Heart left ventricle (tissue), 13 donors: ENCODE measurements around the gene KRTAP10-10.
"Not testable (repeated sequence)": the region's sequence is repeated elsewhere in the genome, so short reads cannot be mapped to it uniquely, and the experiment has no call there.

ENCODE experiments used
- CTCF ChIP-seq, 12 donors: fragments of 200-600 bp; sonication (generic) in 4 of 12; IDR thresholded peaks; one replicate each; pipeline versions ENCODE4 v1.5.0 to v1.8.0; 2018 to 2022; ENCODE audit warnings: antibody characterized with exemption in 12 of 12, mild to moderate bottlenecking in 5 of 12
- POLR2A ChIP-seq, 2 donors: fragments of 450-650 bp; IDR thresholded peaks; one replicate each; pipeline ENCODE4 v1.6.1; 2017; ENCODE audit warnings: antibody characterized with exemption in 2 of 2, mild to moderate bottlenecking in 2 of 2, moderate library complexity in 2 of 2
- donor health status: ischemic (EF 13 %, LVEDD 7.1; RV severe dilation, severe dysfunction).
- donor health status: DM: no; HTN: yes; CAD: no.
- donor health status: DM: no; HTN: no; CAD: no.
- donor health status: ischemic (EF 25% LVEDD 6.9; RV normal size, moderate dysfunction).
- donor health status: ischemic (EF 25% LVEDD 5.7; RV mildly dilated, moderate dysfunction).
- donor health status: ischemic (EF 35%, LVEDD 5.7; RV mildly dilated, moderate dysfunction).
- donor health status: nonischemic (EF 11% LVEDD 7.7; RV severe dilation, severe dysfunction).
- donor health status: DM: yes; HTN: yes; CAD: no.
- donor health status: PGD.
- donor health status: ischemic (EF 29% LVEDD 5.4; RV normal size, mild dysfunction).
- donor health status: nonischemic (EF 23%, LVEDD 6.1; RV moderate dilation, normal function).

GRCh38 chr21:44685050-44685449, 47.9 kb downstream of the KRTAP10-10 start:
- TF ChIP-seq POLR2A, CTCF (IDR thresholded peaks at IDR 0.05): not testable (repeated sequence)
